Esophagus muscularis mucosa (tissue), 4 donors: Measurements from ENCODE around the gene ASF1B.

Source experiments
- CTCF ChIP-seq, 3 experiments: fragments of 200-600 bp in 2 of 3; fragments of 450-650 bp in 1 of 3; sonication (generic) in 2 of 3; IDR thresholded peaks; one replicate each; pipeline ENCODE4 v1.5.1; 2017 to 2019; ENCODE audit warnings: antibody characterized with exemption in 3 of 3, mild to moderate bottlenecking in 2 of 3, moderate library complexity in 1 of 3
- EP300 ChIP-seq: sonication (generic); formaldehyde crosslinking; IDR thresholded peaks from one replicate; pipeline ENCODE4 v1.6.1; 2017; ENCODE audit warnings: antibody characterized with exemption
- POLR2A ChIP-seq: fragments of 450-650 bp; IDR thresholded peaks from one replicate; pipeline ENCODE4 v1.6.1; 2017; ENCODE audit warnings: antibody characterized with exemption, moderate library complexity, mild to moderate bottlenecking, low read depth
- POLR2AphosphoS5 ChIP-seq, 2 donors: sonication (generic); formaldehyde crosslinking; IDR thresholded peaks; one replicate each; pipeline ENCODE4 v1.6.1; 2017; ENCODE audit warnings: antibody characterized with exemption in 2 of 2

GRCh38 chr19:14114854-14115253 is 21.5 kb downstream of the ASF1B start:
- peak in 1 of 2 donors; percentile 7 for TF ChIP-seq POLR2AphosphoS5 (IDR thresholded peaks at IDR 0.05)
- peak; percentile 63 to 77 (median 71) for TF ChIP-seq CTCF (IDR thresholded peaks at IDR 0.05)
- no peak for TF ChIP-seq POLR2A
- no peak for TF ChIP-seq EP300
